Small intestine (tissue), 4 donors: ENCODE measurements around the gene NPY1R. TPM values are rescaled to one million over a fixed set of nuclear protein-coding genes. Genes with fewer than 3 reads are reported as not detected.

Experiments used
- polyA plus RNA-seq, 4 donors: library from polyadenylated mRNA; stranded (reverse) in 3 of 4; unstranded in 1 of 4; fragments of 200-250 nt in 3 of 4; fragments of 120-200 nt in 1 of 4; gene quantifications; one replicate each; pipeline versions ENCODE4 v1.2.1 to v1.2.3, GENCODE V29; 2013
- donor health status: healthy with polysubstance abuse.
- donor health status: Bipolar disorder and iron deficiency.
- donor health status: healthy.

NPY1R gene
- polyA plus RNA-seq, 4 donors: 0.22 to 3.5 (median 1.5) TPM; not detected in 1

Other genes with a start within 250 kb of the NPY1R start
- 10 to 100 TPM in 1 of 4 donors, 1 to 10 TPM in 3; 1.8 to 18.3 (median 4.5) TPM for gene NAF1, start 165.7 kb downstream of the NPY1R start, polyA plus RNA-seq
- under 1 TPM in 2 of 4 donors, not detected in 2; 0.07 to 0.19 TPM for gene NPY5R, start 11.3 kb upstream of the NPY1R start, polyA plus RNA-seq
- gene TKTL2, start 141.2 kb upstream of the NPY1R start, polyA plus RNA-seq: under 1 TPM in 1 of 4 donors, not detected in 3; 0.01 TPM
- gene TMA16, start 162.1 kb upstream of the NPY1R start, polyA plus RNA-seq: 10 to 100 TPM in 2 of 4 donors, 1 to 10 TPM in 2; 3.8 to 25.3 (median 10.8) TPM